ENCODE results near the gene NLRC4.
"Not testable (repeated sequence)": the region's sequence is repeated elsewhere in the genome, so short reads cannot be mapped to it uniquely, and the experiment has no call there.

Gene NLRC4

DNA sequence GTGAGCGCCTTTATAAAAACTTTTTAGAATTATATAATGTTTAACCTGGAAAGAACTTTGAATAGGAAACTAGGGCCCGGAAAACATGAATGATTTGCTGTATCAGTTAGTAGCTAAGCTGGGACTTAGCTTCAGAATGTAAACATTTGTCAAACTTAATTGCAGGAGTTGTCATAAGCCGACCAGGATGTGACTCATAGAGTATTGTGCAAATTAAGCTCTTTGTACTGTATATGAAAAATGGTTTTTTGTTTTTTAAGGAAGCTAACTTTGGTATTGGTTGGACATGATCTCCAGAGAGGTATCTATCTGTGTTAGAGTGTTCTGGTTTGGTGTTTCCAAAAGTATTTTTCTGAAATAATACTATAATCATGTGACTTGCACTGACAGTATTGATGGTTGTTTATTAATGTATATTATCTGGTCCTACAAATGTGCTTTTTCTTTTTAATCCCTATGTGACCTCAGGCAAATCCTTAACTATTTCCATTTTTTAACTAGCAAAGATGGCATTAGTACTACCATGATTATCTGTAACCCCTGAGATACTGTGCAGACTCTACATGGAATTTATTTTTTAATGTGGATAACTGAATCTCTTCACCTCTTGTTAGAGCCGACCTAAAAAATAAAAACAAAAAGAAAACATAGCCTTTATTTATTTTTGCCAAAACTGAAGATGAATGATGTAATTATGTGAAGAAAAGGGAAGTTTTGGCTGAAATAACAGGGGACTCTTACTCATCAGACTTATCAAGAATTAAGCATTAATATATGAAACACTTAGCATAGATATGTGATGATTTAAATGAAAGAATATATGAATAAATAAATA lies 24.7 kb upstream of the NLRC4 start:
- DNase-seq (ENCODE audit: low spot score): no peak
- in situ Hi-C loops (cut with MboI; ENCODE audit: low sequenced_read_pairs, unreplicated experiment): no loop called here
- TF ChIP-seq, protein P1, sequence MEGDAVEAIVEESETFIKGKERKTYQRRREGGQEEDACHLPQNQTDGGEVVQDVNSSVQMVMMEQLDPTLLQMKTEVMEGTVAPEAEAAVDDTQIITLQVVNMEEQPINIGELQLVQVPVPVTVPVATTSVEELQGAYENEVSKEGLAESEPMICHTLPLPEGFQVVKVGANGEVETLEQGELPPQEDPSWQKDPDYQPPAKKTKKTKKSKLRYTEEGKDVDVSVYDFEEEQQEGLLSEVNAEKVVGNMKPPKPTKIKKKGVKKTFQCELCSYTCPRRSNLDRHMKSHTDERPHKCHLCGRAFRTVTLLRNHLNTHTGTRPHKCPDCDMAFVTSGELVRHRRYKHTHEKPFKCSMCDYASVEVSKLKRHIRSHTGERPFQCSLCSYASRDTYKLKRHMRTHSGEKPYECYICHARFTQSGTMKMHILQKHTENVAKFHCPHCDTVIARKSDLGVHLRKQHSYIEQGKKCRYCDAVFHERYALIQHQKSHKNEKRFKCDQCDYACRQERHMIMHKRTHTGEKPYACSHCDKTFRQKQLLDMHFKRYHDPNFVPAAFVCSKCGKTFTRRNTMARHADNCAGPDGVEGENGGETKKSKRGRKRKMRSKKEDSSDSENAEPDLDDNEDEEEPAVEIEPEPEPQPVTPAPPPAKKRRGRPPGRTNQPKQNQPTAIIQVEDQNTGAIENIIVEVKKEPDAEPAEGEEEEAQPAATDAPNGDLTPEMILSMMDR (IDR thresholded peaks at IDR 0.05; ENCODE audit: borderline replicate concordance, control extremely low read depth, extremely low read depth, insufficient read depth, missing control alignments): no peak

DNA sequence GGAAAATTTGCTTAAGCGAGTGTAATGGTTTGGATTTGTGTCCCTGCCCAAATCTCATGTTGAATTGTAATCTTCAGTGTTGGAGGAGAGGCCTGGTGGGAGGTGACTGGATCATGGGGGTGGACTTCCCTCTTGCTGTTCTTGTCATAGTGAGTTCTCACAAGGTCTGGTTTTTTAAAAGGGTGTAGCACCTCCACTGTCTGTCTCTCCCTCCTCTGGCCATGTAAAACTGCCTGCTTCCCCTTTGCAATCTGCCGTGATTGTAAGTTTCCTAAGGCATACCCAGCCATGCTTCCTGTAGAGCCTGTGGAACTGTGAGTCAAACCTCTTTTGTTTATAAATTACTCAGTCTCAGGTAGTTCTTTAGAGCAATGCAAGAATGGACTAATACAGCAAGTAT lies 19.6 kb upstream of the NLRC4 start:
- no peak for DNase-seq (ENCODE audit: low spot score)
- in situ Hi-C loops (cut with MboI; ENCODE audit: low sequenced_read_pairs, unreplicated experiment): no loop called here
- TF ChIP-seq, protein P1 (IDR thresholded peaks at IDR 0.05; ENCODE audit: borderline replicate concordance, control extremely low read depth, extremely low read depth, insufficient read depth, missing control alignments): no peak

DNA sequence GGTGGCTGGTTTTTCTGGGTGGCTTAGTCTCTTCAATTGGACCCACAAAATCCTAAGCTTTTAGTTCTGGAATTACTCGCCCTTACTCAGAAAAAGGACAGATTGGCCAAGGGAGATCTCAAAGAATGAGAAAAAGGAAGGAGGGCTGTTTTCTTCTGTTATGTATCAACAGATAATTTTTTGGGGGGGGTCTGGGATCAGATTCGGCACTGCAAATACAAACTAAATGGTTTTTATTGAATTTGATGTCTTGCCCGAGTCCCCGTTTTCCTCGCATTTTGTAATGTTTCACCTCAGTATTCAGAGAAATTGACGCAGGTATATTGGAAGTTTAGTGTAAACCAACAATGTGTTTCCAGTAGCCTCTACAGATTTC lies 13.8 kb upstream of the NLRC4 start:
- no peak for DNase-seq (ENCODE audit: low spot score)
- TF ChIP-seq, protein P1 (IDR thresholded peaks at IDR 0.05; ENCODE audit: borderline replicate concordance, control extremely low read depth, extremely low read depth, insufficient read depth, missing control alignments): no peak
- in situ Hi-C loops (cut with MboI; ENCODE audit: low sequenced_read_pairs, unreplicated experiment): no loop called here

DNA sequence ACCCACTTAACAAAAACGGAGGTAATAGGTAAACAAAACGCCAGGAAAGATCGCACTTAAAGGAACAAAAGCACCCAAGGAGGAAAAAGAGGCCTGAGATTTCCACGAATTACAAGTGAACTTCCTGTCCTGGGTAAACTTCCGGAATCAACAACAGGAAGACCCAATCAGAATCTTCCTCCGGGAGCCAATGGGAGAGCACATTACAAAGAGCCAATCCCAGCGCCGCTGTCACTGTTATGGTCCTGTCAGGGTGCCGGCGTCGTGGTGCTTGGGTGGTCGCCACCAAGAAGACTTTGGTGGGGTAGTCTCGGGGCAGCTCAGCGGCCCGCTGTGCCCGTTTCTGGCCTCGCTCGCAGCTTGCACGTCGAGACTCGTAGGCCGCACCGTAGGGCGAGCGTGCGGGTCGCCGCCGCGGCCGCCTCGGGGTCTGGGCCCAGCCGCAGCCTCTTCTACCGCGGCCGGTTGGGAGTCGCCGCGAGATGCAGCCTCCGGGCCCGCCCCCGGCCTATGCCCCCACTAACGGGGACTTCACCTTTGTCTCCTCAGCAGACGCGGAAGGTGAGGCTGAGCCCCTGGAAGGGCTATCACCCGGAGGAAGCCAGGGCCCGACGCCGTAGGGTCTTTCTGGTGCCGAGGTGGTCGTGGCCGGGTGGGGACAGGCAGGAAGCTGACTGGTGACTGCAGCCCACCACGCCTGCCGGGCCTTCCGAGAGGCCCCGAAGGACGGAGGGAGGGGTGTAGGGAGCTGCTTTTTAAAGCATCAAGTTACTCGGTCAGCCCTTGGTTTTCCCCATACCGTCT lies 13.2 kb upstream of the NLRC4 start, which contains the start of gene YIPF4:
YIPF4 (plus strand) TSS at position 231 of the 804 bp plus-strand sequence; CDS start at position 483, 252 bp downstream.
- TF ChIP-seq, protein P1 (IDR thresholded peaks at IDR 0.05; ENCODE audit: borderline replicate concordance, control extremely low read depth, extremely low read depth, insufficient read depth, missing control alignments): no peak
- in situ Hi-C loops (cut with MboI; ENCODE audit: low sequenced_read_pairs, unreplicated experiment): no loop called here
- peak; percentile 99 for DNase-seq (ENCODE audit: low spot score)

DNA sequence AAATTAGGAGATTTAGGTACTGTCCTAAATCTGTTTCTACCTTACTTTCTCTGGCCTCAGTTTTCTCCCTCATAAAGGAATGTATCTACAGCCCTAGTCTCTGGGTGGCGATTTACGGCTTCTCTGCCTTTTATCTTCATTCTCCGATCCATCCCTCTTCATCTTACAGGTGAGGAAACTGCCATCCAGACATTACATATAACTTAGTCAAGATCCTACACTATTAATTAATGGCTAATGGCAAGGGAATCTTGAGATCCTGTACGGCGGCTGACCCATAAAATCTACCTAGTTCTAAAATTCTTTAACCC lies 12.6 kb upstream of the NLRC4 start:
- TF ChIP-seq, protein P1 (IDR thresholded peaks at IDR 0.05; ENCODE audit: borderline replicate concordance, control extremely low read depth, extremely low read depth, insufficient read depth, missing control alignments): no peak
- no peak for DNase-seq (ENCODE audit: low spot score)
- in situ Hi-C loops (cut with MboI; ENCODE audit: low sequenced_read_pairs, unreplicated experiment): no loop called here

DNA sequence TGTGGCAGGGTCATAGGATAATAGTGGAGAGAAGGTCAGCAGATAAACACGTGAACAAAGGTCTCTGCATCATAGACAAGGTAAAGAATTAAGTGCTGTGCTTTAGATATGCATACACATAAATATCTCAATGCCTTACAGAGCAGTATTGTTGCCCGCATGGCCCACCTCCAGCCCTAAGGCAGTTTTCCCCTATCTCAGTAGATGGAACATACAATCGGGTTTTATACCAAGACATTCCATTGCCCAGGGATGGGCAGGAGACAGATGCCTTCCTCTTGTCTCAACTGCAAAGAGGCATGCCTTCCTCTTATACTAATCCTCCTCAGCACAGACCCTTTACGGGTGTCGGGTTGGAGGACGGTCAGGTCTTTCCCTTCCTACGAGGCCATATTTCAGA lies 11.1 kb upstream of the NLRC4 start:
- DNase-seq (ENCODE audit: low spot score); in situ Hi-C loops (cut with MboI; ENCODE audit: low sequenced_read_pairs, unreplicated experiment): not testable (repeated sequence)

DNA sequence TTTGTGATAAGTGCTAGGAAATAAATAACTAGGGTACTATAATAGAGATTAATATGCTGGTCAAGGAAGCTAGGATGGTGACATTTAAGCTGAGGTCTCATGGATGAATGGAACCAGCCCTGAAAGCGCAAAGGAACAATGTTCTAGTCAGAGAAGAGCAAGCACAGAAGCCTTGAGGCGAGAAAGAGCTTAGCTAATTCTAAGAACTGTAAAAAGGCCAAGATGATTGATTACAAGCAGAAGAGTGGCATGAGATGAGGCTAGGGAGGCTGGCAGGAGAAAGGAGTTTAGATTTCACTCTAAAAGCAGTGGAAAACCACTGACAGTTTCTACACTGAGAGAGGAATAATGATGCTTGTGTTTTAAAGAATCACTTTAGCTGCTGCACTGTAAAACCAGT lies 9.6 kb upstream of the NLRC4 start:
- TF ChIP-seq, protein P1 (IDR thresholded peaks at IDR 0.05; ENCODE audit: borderline replicate concordance, control extremely low read depth, extremely low read depth, insufficient read depth, missing control alignments): no peak
- in situ Hi-C loops (cut with MboI; ENCODE audit: low sequenced_read_pairs, unreplicated experiment): no loop called here
- no peak for DNase-seq (ENCODE audit: low spot score)
